ENCODE measurements around the gene TMEM61.

DNA sequence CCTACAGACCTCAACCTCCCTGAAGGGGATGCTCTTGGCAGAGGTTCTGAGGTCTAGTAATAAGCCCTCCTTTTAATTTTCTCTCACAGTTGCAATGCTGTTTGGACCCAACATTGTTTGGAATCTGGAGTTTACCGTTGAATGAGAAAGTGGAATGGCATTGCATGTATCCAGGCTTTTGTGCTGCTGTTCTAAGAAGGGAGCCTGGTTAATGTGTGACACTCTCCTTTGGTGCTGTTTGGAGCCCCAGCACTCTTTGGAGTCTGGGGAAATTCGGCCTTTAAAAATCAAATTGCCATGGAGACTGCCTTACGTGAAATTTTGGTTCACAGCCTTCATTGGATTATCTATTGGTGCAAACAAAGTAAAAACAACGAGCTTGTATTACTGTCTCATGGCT lies 23.7 kb upstream of the TMEM61 start:
- TF ChIP-seq, protein P1, sequence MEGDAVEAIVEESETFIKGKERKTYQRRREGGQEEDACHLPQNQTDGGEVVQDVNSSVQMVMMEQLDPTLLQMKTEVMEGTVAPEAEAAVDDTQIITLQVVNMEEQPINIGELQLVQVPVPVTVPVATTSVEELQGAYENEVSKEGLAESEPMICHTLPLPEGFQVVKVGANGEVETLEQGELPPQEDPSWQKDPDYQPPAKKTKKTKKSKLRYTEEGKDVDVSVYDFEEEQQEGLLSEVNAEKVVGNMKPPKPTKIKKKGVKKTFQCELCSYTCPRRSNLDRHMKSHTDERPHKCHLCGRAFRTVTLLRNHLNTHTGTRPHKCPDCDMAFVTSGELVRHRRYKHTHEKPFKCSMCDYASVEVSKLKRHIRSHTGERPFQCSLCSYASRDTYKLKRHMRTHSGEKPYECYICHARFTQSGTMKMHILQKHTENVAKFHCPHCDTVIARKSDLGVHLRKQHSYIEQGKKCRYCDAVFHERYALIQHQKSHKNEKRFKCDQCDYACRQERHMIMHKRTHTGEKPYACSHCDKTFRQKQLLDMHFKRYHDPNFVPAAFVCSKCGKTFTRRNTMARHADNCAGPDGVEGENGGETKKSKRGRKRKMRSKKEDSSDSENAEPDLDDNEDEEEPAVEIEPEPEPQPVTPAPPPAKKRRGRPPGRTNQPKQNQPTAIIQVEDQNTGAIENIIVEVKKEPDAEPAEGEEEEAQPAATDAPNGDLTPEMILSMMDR (IDR thresholded peaks at IDR 0.05; ENCODE audit: low read length) = no peak
- TF ChIP-seq EZH2phosphoT487 (IDR thresholded peaks at IDR 0.05; ENCODE audit: low read length) (no peak), EZH2 (optimal IDR thresholded peaks at IDR 0.05; ENCODE audit: low read depth, low read length) (no peak)
